H1 (cell line): Measurements from ENCODE around the gene AOPEP. TPM values are rescaled to one million over a fixed set of nuclear protein-coding genes. Genes with fewer than 3 reads are reported as not detected.

Experiments used
- CTCF ChIA-PET: fragments of 300-600 bp; sonication (Branson Sonifier 250); formaldehyde crosslinking; loops from one replicate; lab custom pipeline; 2021; ENCODE audit not compliant: partially characterized antibody; lab: Charles Lee
- POLR2A ChIA-PET: fragments of 300-600 bp; sonication (Branson Sonifier 250); formaldehyde crosslinking; loops from one replicate; lab custom pipeline; 2021; ENCODE audit warnings: inconsistent platforms; ENCODE audit not compliant: partially characterized antibody; lab: Charles Lee
- DNase-seq, 2 experiments: peaks; one replicate each; pipeline versions ENCODE4 v3.0.0 to v3.0.0-alpha.2; 2010 to 2022; ENCODE audit warnings: low spot score in 2 of 2, low read depth in 1 of 2, mixed read lengths in 1 of 2
- FAIRE-seq: peaks from 2 replicates; lab custom pipeline; 2011; peaks lifted over from hg19 to GRCh38; lab: Jason Lieb, UNC
- H2AFZ ChIP-seq: 2 replicates; pipeline ENCODE4 v1.8.1; 2012; ENCODE audit warnings: low read length, inconsistent platforms
- H2AK5ac ChIP-seq: 2 replicates; pipeline ENCODE4 v1.6.1; 2013; ENCODE audit warnings: low read depth, low read length
- H2BK120ac ChIP-seq: replicated peaks from 2 replicates; pipeline ENCODE3; 2013; ENCODE audit warnings: low read depth, low read length, inconsistent platforms
- H2BK12ac ChIP-seq: 2 replicates; pipeline ENCODE4 v1.6.1; 2013; ENCODE audit warnings: low read depth, low read length
- H2BK15ac ChIP-seq: 2 replicates; pipeline ENCODE4 v1.6.1; 2013; ENCODE audit warnings: low read length
- H2BK20ac ChIP-seq: 2 replicates; pipeline ENCODE4 v1.6.1; 2013; ENCODE audit warnings: low read length
- H2BK5ac ChIP-seq: 2 replicates; pipeline ENCODE4 v1.6.1; 2013; ENCODE audit warnings: low read depth, low read length
- H3K14ac ChIP-seq: 2 replicates; pipeline ENCODE4 v1.6.1; 2013; ENCODE audit warnings: inconsistent platforms; ENCODE audit not compliant: insufficient read length
- H3K18ac ChIP-seq: 2 replicates; pipeline ENCODE4 v1.6.1; 2013; ENCODE audit warnings: low read length; ENCODE audit errors: extremely low read depth
- H3K23ac ChIP-seq: 2 replicates; pipeline ENCODE4 v1.6.1; 2013; ENCODE audit warnings: inconsistent platforms; ENCODE audit not compliant: insufficient read length
- H3K23me2 ChIP-seq: 2 replicates; pipeline ENCODE4 v1.6.1; 2013; ENCODE audit warnings: low read depth, low read length
- H3K27ac ChIP-seq: 2 replicates; pipeline ENCODE4 v1.6.1; 2011; ENCODE audit warnings: low read depth, low read length, inconsistent platforms
- H3K27me3 ChIP-seq, 4 experiments: replicated peaks in 1 of 4; 1 replicate in 1 of 4; 2 replicates in 3 of 4; pipeline versions ENCODE4 v1.6.1 to v1.8.1; 2011 to 2013; ENCODE audit warnings: low read length in 3 of 4, mild to moderate bottlenecking in 3 of 4, inconsistent platforms in 2 of 4, mixed read lengths in 2 of 4, moderate library complexity in 1 of 4; ENCODE audit not compliant: control insufficient read depth in 3 of 4, insufficient read depth in 3 of 4; ENCODE audit errors: extremely low read depth in 1 of 4
- H3K36me3 ChIP-seq, 4 experiments: 2 replicates each; pipeline versions ENCODE4 v1.6.1 to v1.8.1; 2011 to 2013; ENCODE audit warnings: mild to moderate bottlenecking in 4 of 4, low read length in 3 of 4, moderate library complexity in 2 of 4, control low read depth in 1 of 4, inconsistent platforms in 1 of 4; ENCODE audit not compliant: insufficient read depth in 4 of 4, control insufficient read depth in 2 of 4
- H3K4ac ChIP-seq: replicated peaks from 2 replicates; pipeline ENCODE3; 2013; ENCODE audit warnings: low read length, low read depth, mixed read lengths, inconsistent platforms; ENCODE audit not compliant: insufficient read length
- H3K4me1 ChIP-seq, 4 experiments: replicated peaks in 1 of 4; 1 replicate in 1 of 4; 2 replicates in 3 of 4; pipeline versions ENCODE4 v1.6.1 to v1.8.1; 2011 to 2013; ENCODE audit warnings: low read length in 3 of 4, inconsistent platforms in 2 of 4, mixed read lengths in 1 of 4; ENCODE audit not compliant: insufficient read depth in 4 of 4, control insufficient read depth in 3 of 4
- H3K4me2 ChIP-seq, 2 experiments: 2 replicates each; pipeline versions ENCODE4 v1.6.1 to v1.8.1; 2011 to 2013; ENCODE audit warnings: low read depth in 2 of 2, low read length in 2 of 2, control low read depth in 1 of 2, inconsistent platforms in 1 of 2, mild to moderate bottlenecking in 1 of 2; ENCODE audit not compliant: insufficient read depth in 1 of 2
- H3K4me3 ChIP-seq, 4 experiments: fragments of 200-600, 300-600 bp in 1 of 4; sonication (generic), shearing (Covaris generic), sonication (Bioruptor Twin) in 1 of 4; 2 replicates each; pipeline versions ENCODE4 v1.5.1 to v1.8.1; 2011 to 2016; ENCODE audit warnings: low read length in 4 of 4, low read depth in 3 of 4, control low read depth in 2 of 4, inconsistent platforms in 2 of 4, mild to moderate bottlenecking in 2 of 4, mixed read lengths in 1 of 4, moderate library complexity in 1 of 4; ENCODE audit not compliant: insufficient read depth in 2 of 4; ENCODE audit errors: extremely low read depth in 1 of 4
- H3K56ac ChIP-seq: replicated peaks from 2 replicates; pipeline ENCODE3; 2013; ENCODE audit warnings: low read depth, mild to moderate bottlenecking, mixed read lengths, low read length, inconsistent platforms; ENCODE audit not compliant: insufficient read length
- H3K79me1 ChIP-seq: 2 replicates; pipeline ENCODE4 v1.6.1; 2013; ENCODE audit warnings: low read depth, low read length, control low read depth
- H3K79me2 ChIP-seq, 2 experiments: 2 replicates each; pipeline versions ENCODE4 v1.6.1 to v1.8.1; 2012 to 2013; ENCODE audit warnings: low read length in 2 of 2, mild to moderate bottlenecking in 2 of 2, inconsistent platforms in 1 of 2; ENCODE audit not compliant: insufficient read depth in 2 of 2, control insufficient read depth in 1 of 2
- H3K9ac ChIP-seq, 4 experiments: replicated peaks in 1 of 4; 1 replicate in 1 of 4; 2 replicates in 3 of 4; pipeline versions ENCODE4 v1.6.1 to v1.8.1; 2011 to 2013; ENCODE audit warnings: low read depth in 3 of 4, low read length in 3 of 4, control low read depth in 2 of 4, mild to moderate bottlenecking in 2 of 4, moderate library complexity in 2 of 4, inconsistent platforms in 1 of 4; ENCODE audit errors: extremely low read depth in 1 of 4
- H3K9me3 ChIP-seq, 2 experiments: 2 replicates each; pipeline versions ENCODE4 v1.6.1 to v1.8.1; 2012 to 2013; ENCODE audit warnings: mild to moderate bottlenecking in 2 of 2, moderate library complexity in 2 of 2, control low read depth in 1 of 2, inconsistent platforms in 1 of 2, low read depth in 1 of 2, low read length in 1 of 2, mixed read lengths in 1 of 2; ENCODE audit not compliant: insufficient read depth in 2 of 2
- H4K20me1 ChIP-seq, 2 experiments: replicated peaks in 1 of 2; 2 replicates each; pipeline versions ENCODE3 to v1.8.1; 2011 to 2013; ENCODE audit warnings: inconsistent platforms in 2 of 2, low read length in 2 of 2, mild to moderate bottlenecking in 1 of 2; ENCODE audit not compliant: insufficient read depth in 2 of 2, control insufficient read depth in 1 of 2
- H4K5ac ChIP-seq: 2 replicates; pipeline ENCODE4 v1.6.1; 2013; ENCODE audit warnings: low read length, low read depth, mixed read lengths, inconsistent platforms; ENCODE audit not compliant: insufficient read length
- H4K8ac ChIP-seq: 2 replicates; pipeline ENCODE4 v1.8.0; 2013; ENCODE audit warnings: mild to moderate bottlenecking, moderate library complexity, low read length, inconsistent platforms; ENCODE audit not compliant: insufficient read depth; ENCODE audit errors: extremely low read depth
- H4K91ac ChIP-seq: replicated peaks from 2 replicates; pipeline ENCODE3; 2013; ENCODE audit warnings: low read length, mixed read lengths, inconsistent platforms; ENCODE audit not compliant: insufficient read length
- ASH2L ChIP-seq: fragments of 200-600, 300-600 bp; sonication (generic); IDR thresholded peaks from one replicate; pipeline ENCODE4 v1.7.1; 2017; ENCODE audit warnings: low read length
- BCL11A ChIP-seq, 2 experiments: IDR thresholded peaks; one replicate each; pipeline ENCODE4 v1.6.1; 2011; ENCODE audit warnings: low read depth in 2 of 2, low read length in 2 of 2, mild to moderate bottlenecking in 2 of 2
- CTCF ChIP-seq, 3 experiments: IDR thresholded peaks; 1 replicate in 2 of 3; 2 replicates in 1 of 3; pipeline versions ENCODE4 v1.5.1 to v1.6.1; 2011; ENCODE audit warnings: low read length in 3 of 3, mild to moderate bottlenecking in 3 of 3, inconsistent platforms in 2 of 3, low read depth in 1 of 3, moderate library complexity in 1 of 3; ENCODE audit not compliant: insufficient read depth in 1 of 3; ENCODE audit errors: control extremely low read depth in 1 of 3
- GABPA ChIP-seq: IDR thresholded peaks from 2 replicates; pipeline ENCODE4 v1.6.1; 2011; ENCODE audit warnings: mild to moderate bottlenecking, low read length, moderate library complexity, borderline replicate concordance; ENCODE audit not compliant: insufficient read depth
- RNF2 ChIP-seq: fragments of 200-900, 300-1000 bp; sonication (generic); IDR thresholded peaks from 2 replicates; pipeline ENCODE4 v1.7.1; 2016; ENCODE audit warnings: borderline replicate concordance, low read depth, mild to moderate bottlenecking, antibody characterized with exemption, low read length; ENCODE audit not compliant: poor library complexity, severe bottlenecking; ENCODE audit errors: missing control alignments
- SP4 ChIP-seq: IDR thresholded peaks from 2 replicates; pipeline ENCODE4 v1.6.1; 2012; ENCODE audit warnings: low read length, inconsistent platforms
- USF2 ChIP-seq: IDR thresholded peaks from 2 replicates; pipeline ENCODE4 v1.6.1; 2011; ENCODE audit warnings: low read length, improper control_type of control experiment
- WGBS, 2 experiments: shearing (Covaris generic) in 1 of 2; methylation state at CpG; one replicate each; pipeline versions ENCODE4 v1.1.6 to v1.1.7; 2013 to 2015; ENCODE audit warnings: low lambda C conversion rate in 2 of 2, mixed read lengths in 2 of 2, inconsistent platforms in 1 of 2, low coverage in 1 of 2, missing lambda C conversion rate in 1 of 2; ENCODE audit not compliant: insufficient replicate concordance in 2 of 2, insufficient coverage in 1 of 2, insufficient read length in 1 of 2; ENCODE audit errors: extremely low coverage in 1 of 2, missing lambda C conversion rate in 1 of 2; 5-methylcytosine and 5-hydroxymethylcytosine counted together
- polyA plus RNA-seq, 7 experiments: library from polyadenylated mRNA; depleted of rRNA in 3 of 7; stranded (reverse) in 5 of 7; unstranded in 2 of 7; fragments of >200 nt in 5 of 7; fragments of 200-250 nt in 2 of 7; gene quantifications; 1 replicate in 5 of 7; 2 replicates in 1 of 7; 4 replicates in 1 of 7; pipeline versions ENCODE4 v1.2.1 to v1.2.3, GENCODE V29; 2011 to 2013; ENCODE audit warnings: missing spikeins in 2 of 7, mixed read lengths in 2 of 7
- total RNA-seq: library from RNA; stranded (reverse); fragmentation: NEBNext Ultra II Directional; extraction: Animal tissue kit (Norgen Biotek cat#: 25700); gene quantifications from 2 replicates; pipeline ENCODE4 v1.2.1, GENCODE V29; 2021

The AOPEP gene
- total and polyA plus RNA-seq, 2 of the 8 experiments (the other 6 are each of a cell fraction or from before 2014, with no cell fraction given), result 6.1 to 14.3 TPM

GRCh38 chr9:95026148-95026524 lies 299.6 kb downstream of the AOPEP start:
- Histone ChIP-seq H3K4me1 (no peaks in the 10 kb centered on the region; a peak in 2 of 7 replicates), H3K14ac (no peak overlapping the region), H3K4me3 (no peak overlapping the region), H3K4ac (no peak overlapping the region), H2AFZ (no peak overlapping the region), H3K36me3 (no peaks in the 10 kb centered on the region), H3K9ac (no peak overlapping the region), H3K4me2 (no peak overlapping the region), H4K8ac (no peak overlapping the region), H2BK5ac (no peak overlapping the region), H2BK12ac (no peak overlapping the region), H3K79me2 (no peaks in the 10 kb centered on the region), H4K91ac (no peak overlapping the region), H2BK15ac (no peak overlapping the region), H4K5ac (no peak overlapping the region), H3K18ac (no peak overlapping the region), H3K56ac (no peak overlapping the region), H3K27me3 (no peaks in the 10 kb centered on the region), H3K23me2 (no peaks in the 10 kb centered on the region), H3K27ac (no peak overlapping the region), H2BK20ac (no peak overlapping the region), H4K20me1 (no peaks in the 10 kb centered on the region), H3K9me3 (no peaks in the 10 kb centered on the region), H2AK5ac (no peak overlapping the region), H2BK120ac (no peak overlapping the region), H3K79me1 (no peaks in the 10 kb centered on the region), H3K23ac (no peak overlapping the region)
- TF ChIP-seq USF2, result no peak
- no peak for TF ChIP-seq CTCF (IDR thresholded peaks at IDR 0.05; ENCODE audit: control extremely low read depth in 1 of 3, insufficient read depth in 1 of 3, low read depth in 1 of 3, low read length in 3 of 3)
- TF ChIP-seq SP4, result no peak
- TF ChIP-seq BCL11A (IDR thresholded peaks at IDR 0.05; ENCODE audit: low read depth in 2 of 2, low read length in 2 of 2), result no peak
- TF ChIP-seq ASH2L, result no peak
- no peak for TF ChIP-seq GABPA
- no peak for TF ChIP-seq RNF2
- CTCF ChIA-PET, result interaction anchor here (0.8 to 1.0 kb wide), 5 partner anchors 27 to 245 kb away, joined by 3 read pairs; no protein-coding TSS in a partner anchor
- POLR2A ChIA-PET, result no interaction called here
- FAIRE-seq (no peak), DNase-seq (no peak)
- 93% methylated on average over 6 of the region's 6 CpGs; no CpG with 5 or more reads in 1 of the 2 experiments for WGBS, 2 experiments
